Neural cell (in vitro differentiated cells): Measurements from ENCODE around the gene THEM4. TPM values are rescaled to one million over a fixed set of nuclear protein-coding genes. Genes with fewer than 3 reads are reported as not detected.

Experiments
- H2AFZ ChIP-seq: fragments of 200-600, 300-800 bp; sonication (generic), shearing (Covaris generic); 2 replicates; pipeline ENCODE4 v1.6.0; 2014; ENCODE audit warnings: low read depth, mild to moderate bottlenecking, antibody characterized with exemption, low read length, moderate library complexity
- H3F3A ChIP-seq: fragments of 200-600 bp; shearing (Covaris generic); 2 replicates; pipeline ENCODE4 v1.6.1; 2016; ENCODE audit warnings: mild to moderate bottlenecking, moderate library complexity, mixed read lengths, antibody characterized with exemption, low read length; ENCODE audit not compliant: insufficient read depth, poor library complexity, severe bottlenecking
- H3K27ac ChIP-seq: fragments of 200-600, 300-800 bp; sonication (generic), shearing (Covaris generic); 2 replicates; pipeline ENCODE4 v1.5.1; 2014; ENCODE audit warnings: mild to moderate bottlenecking, low read length, moderate library complexity
- H3K27me3 ChIP-seq: fragments of 300-800, 200-600 bp; sonication (generic), shearing (Covaris generic); 2 replicates; pipeline ENCODE4 v1.6.0; 2014; ENCODE audit warnings: mild to moderate bottlenecking, low read depth, low read length, moderate library complexity; ENCODE audit not compliant: insufficient read depth
- H3K36me3 ChIP-seq: fragments of 300-800, 200-600 bp; sonication (generic), shearing (Covaris generic); 2 replicates; pipeline ENCODE4 v1.5.1; 2014; ENCODE audit warnings: mild to moderate bottlenecking, antibody characterized with exemption, low read length, moderate library complexity; ENCODE audit not compliant: insufficient read depth
- H3K4me2 ChIP-seq: fragments of 300-800, 200-600 bp; sonication (generic), shearing (Covaris generic); 2 replicates; pipeline ENCODE4 v1.6.0; 2014; ENCODE audit warnings: mild to moderate bottlenecking, low read length
- H3K4me3 ChIP-seq: fragments of 300-800, 200-600 bp; sonication (generic), shearing (Covaris generic); 2 replicates; pipeline ENCODE4 v1.5.1; 2014; ENCODE audit warnings: mild to moderate bottlenecking, low read length, moderate library complexity
- H3K79me2 ChIP-seq: fragments of 200-600 bp; shearing (Covaris generic); replicated peaks from 2 replicates; pipeline ENCODE4 v1.6.0; 2014; ENCODE audit warnings: mild to moderate bottlenecking, low read length, moderate library complexity; ENCODE audit not compliant: insufficient read depth
- H3K9ac ChIP-seq: fragments of 300-800, 200-600 bp; sonication (generic), shearing (Covaris generic); 2 replicates; pipeline ENCODE4 v1.6.1; 2016; ENCODE audit warnings: mild to moderate bottlenecking, low read length, mixed read lengths
- H3K9me2 ChIP-seq: fragments of 200-600 bp; shearing (Covaris generic); 2 replicates; pipeline ENCODE4 v1.6.1; 2016; ENCODE audit warnings: mild to moderate bottlenecking, low read length, mixed read lengths; ENCODE audit not compliant: insufficient read depth
- H3K9me3 ChIP-seq: fragments of 200-600, 300-800 bp; sonication (generic), shearing (Covaris generic); 2 replicates; pipeline ENCODE4 v1.6.1; 2016; ENCODE audit warnings: mild to moderate bottlenecking, mixed run types, low read length, moderate library complexity, mixed read lengths
- H4K20me1 ChIP-seq: fragments of 200-600 bp; shearing (Covaris generic); 2 replicates; pipeline ENCODE4 v1.6.1; 2016; ENCODE audit warnings: mild to moderate bottlenecking, mixed run types; ENCODE audit not compliant: insufficient read depth
- EP300 ChIP-seq: fragments of 450-650 bp; conservative IDR thresholded peaks from 2 replicates; pipeline ENCODE4 v1.6.1; 2014; ENCODE audit warnings: antibody characterized with exemption, mild to moderate bottlenecking, moderate library complexity; ENCODE audit not compliant: poor library complexity, severe bottlenecking
- EZH2 ChIP-seq: fragments of 200-600, 300-800 bp; shearing (Covaris generic), sonication (generic); IDR thresholded peaks from 2 replicates; pipeline ENCODE4 v1.6.1; 2014; ENCODE audit warnings: antibody characterized with exemption, low read length, borderline replicate concordance, mild to moderate bottlenecking; ENCODE audit not compliant: insufficient read depth, poor library complexity, severe bottlenecking
- MXI1 ChIP-seq: fragments of 450-650 bp; conservative IDR thresholded peaks from 2 replicates; pipeline ENCODE4 v1.6.1; 2014; ENCODE audit warnings: antibody characterized with exemption, mild to moderate bottlenecking; ENCODE audit not compliant: poor library complexity, severe bottlenecking
- POLR2AphosphoS5 ChIP-seq: IDR thresholded peaks from 2 replicates; pipeline ENCODE4 v1.6.1; 2012
- RAD21 ChIP-seq: fragments of 450-650 bp; conservative IDR thresholded peaks from 2 replicates; pipeline ENCODE4 v1.6.1; 2014; ENCODE audit warnings: antibody characterized with exemption, mild to moderate bottlenecking, moderate library complexity
- REST ChIP-seq: IDR thresholded peaks from 2 replicates; pipeline ENCODE4 v1.6.1; 2012; ENCODE audit warnings: borderline replicate concordance
- SMC3 ChIP-seq: fragments of 450-650 bp; conservative IDR thresholded peaks from 2 replicates; pipeline ENCODE4 v1.6.1; 2014; ENCODE audit warnings: antibody characterized with exemption, mild to moderate bottlenecking, moderate library complexity; ENCODE audit not compliant: poor library complexity
- TAF1 ChIP-seq: IDR thresholded peaks from 2 replicates; pipeline ENCODE4 v1.6.1; 2012; ENCODE audit warnings: low read depth
- polyA plus RNA-seq: library from polyadenylated mRNA; depleted of rRNA; stranded (reverse); fragments of >200 nt; gene quantifications from 2 replicates; pipeline ENCODE4 v1.2.3, GENCODE V29; 2014
- TF ChIP-seq, protein P1 (sequence below): fragments of 450-650 bp; IDR thresholded peaks from 2 replicates; pipeline ENCODE4 v1.5.1; 2014; ENCODE audit warnings: antibody characterized with exemption, mild to moderate bottlenecking, moderate library complexity; ENCODE audit not compliant: poor library complexity, severe bottlenecking

THEM4 gene
- polyA plus RNA-seq, 1 donor from 2014 or later = 11.3 TPM

DNA sequence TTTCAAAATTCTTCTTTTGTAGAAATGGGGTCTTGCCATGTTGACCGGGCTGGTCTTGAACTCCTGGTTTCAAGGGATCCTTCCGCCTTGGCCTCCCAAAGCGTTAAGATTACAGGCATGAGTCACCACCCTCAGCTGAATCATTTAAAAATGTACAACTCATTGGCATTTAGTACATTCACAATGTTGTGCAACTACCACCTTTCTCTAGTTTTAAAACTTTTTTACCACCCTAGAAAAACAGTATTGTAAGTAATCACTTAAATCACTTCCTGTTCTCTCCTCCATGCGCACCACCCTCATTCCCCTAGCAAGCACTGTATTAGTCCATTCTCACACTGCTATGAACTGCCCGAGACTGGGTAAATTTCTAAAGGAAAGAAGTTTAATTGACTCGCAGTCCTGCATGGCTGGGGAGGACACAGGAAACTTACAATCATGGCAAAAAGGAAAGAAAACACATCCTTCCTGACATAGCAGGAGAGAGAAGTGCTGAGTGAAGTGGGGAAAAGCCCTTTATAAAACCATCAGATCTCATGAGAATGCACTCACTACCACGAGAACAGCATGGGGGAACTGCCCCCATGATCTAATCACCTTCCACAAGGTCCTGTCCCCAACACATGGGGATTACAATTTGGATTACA is 41.4 kb downstream of the THEM4 start:
- no peak overlapping the region for H3K4me2 ChIP-seq
- no peak overlapping the region for H3K4me3 ChIP-seq
- no peaks in the 10 kb centered on the region for H3F3A ChIP-seq
- no peak overlapping the region for H3K9ac ChIP-seq
- H3K9me2 ChIP-seq = no peaks in the 10 kb centered on the region
- no peak overlapping the region for H2AFZ ChIP-seq
- no peaks in the 10 kb centered on the region for H3K36me3 ChIP-seq
- H3K27ac ChIP-seq = no peak overlapping the region
- no peaks in the 10 kb centered on the region for H3K9me3 ChIP-seq
- TF ChIP-seq REST = no peak
- TF ChIP-seq EZH2 = no peak
- TF ChIP-seq SMC3 = no peak
- TF ChIP-seq EP300 = no peak
- TF ChIP-seq TAF1 = no peak
- TF ChIP-seq, protein P1, sequence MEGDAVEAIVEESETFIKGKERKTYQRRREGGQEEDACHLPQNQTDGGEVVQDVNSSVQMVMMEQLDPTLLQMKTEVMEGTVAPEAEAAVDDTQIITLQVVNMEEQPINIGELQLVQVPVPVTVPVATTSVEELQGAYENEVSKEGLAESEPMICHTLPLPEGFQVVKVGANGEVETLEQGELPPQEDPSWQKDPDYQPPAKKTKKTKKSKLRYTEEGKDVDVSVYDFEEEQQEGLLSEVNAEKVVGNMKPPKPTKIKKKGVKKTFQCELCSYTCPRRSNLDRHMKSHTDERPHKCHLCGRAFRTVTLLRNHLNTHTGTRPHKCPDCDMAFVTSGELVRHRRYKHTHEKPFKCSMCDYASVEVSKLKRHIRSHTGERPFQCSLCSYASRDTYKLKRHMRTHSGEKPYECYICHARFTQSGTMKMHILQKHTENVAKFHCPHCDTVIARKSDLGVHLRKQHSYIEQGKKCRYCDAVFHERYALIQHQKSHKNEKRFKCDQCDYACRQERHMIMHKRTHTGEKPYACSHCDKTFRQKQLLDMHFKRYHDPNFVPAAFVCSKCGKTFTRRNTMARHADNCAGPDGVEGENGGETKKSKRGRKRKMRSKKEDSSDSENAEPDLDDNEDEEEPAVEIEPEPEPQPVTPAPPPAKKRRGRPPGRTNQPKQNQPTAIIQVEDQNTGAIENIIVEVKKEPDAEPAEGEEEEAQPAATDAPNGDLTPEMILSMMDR = no peak
- TF ChIP-seq RAD21 = no peak
- H4K20me1 ChIP-seq = no peaks in the 10 kb centered on the region
- H3K27me3 ChIP-seq = no peaks in the 10 kb centered on the region
- no peaks in the 10 kb centered on the region for H3K79me2 ChIP-seq

DNA sequence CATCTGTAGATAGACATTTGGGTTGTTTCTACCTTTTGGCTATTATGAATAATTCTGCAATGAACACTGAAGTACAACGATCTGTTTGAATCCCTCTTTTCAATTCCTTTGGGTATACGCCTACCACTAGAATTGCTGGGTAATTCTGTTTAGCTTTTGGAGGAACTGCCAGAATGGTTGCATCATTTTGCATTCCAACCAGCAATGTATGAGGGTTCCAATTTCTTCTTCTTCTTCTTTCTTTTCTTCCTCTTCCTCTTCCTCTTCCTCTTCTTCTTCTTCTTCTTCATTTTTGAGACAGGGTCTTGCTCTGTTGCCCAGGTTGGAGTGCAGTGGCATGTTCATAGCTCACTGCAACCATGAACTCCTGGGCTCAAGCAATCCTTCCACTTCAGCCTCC is 42.0 kb downstream of the THEM4 start:
- no peaks in the 10 kb centered on the region for H3F3A ChIP-seq

More for the DNA sequence above, 42.0 kb downstream of the THEM4 start:
- no peak overlapping the region for H3K27ac ChIP-seq
- no peaks in the 10 kb centered on the region for H3K36me3 ChIP-seq
- no peak overlapping the region for H3K9ac ChIP-seq
- no peaks in the 10 kb centered on the region for H3K79me2 ChIP-seq
- H2AFZ ChIP-seq = no peak overlapping the region
- TF ChIP-seq, protein P1 = no peak
- TF ChIP-seq EZH2 (no peak), MXI1 (no peak), EP300 (no peak), TAF1 (no peak), POLR2AphosphoS5 (no peak), REST (no peak)
- H3K4me2 ChIP-seq = no peak overlapping the region
- H3K9me3 ChIP-seq = no peaks in the 10 kb centered on the region
- no peaks in the 10 kb centered on the region for H4K20me1 ChIP-seq
- no peaks in the 10 kb centered on the region for H3K9me2 ChIP-seq
- no peak overlapping the region for H3K4me3 ChIP-seq
- H3K27me3 ChIP-seq = no peaks in the 10 kb centered on the region
